Measurements from ENCODE around the gene ANKS1A. TPM values are rescaled to one million over a fixed set of nuclear protein-coding genes. Genes with fewer than 3 reads are reported as not detected.

Gene ANKS1A
- total RNA-seq, 1 experiment from 2014 or later: 14.0 TPM

DNA sequence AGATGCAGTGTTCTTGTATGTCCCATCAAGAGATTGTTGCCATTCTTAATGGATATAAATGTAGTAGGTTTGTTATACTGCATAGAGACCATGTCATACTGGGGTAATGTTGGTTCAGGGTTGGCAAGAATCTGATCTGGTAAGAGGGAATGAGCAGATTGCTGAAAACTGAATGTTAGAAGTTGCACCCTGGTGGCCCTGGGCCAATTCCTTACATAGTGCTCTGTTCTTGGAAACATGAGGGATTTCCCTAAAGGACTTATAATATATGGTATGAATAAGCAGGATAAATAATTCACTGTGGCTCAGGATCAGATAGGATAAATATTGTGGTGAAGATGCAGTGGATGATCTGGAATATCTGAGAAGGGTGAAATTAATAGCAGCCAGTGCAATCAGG is 70.2 kb downstream of the ANKS1A start:
- no TSS peak for BruUV-seq (replicated peaks)
- Mint-ChIP-seq H3K4me1 (ENCODE audit: insufficient read depth, unreplicated experiment) (peaks cover under 1% of the 10 kb centered on the region), H3K27me3 (ENCODE audit: insufficient read depth, unreplicated experiment) (no peaks in the 10 kb centered on the region), H3K4me3 (ENCODE audit: unreplicated experiment) (no peak overlapping the region), H3K36me3 (ENCODE audit: insufficient read depth, unreplicated experiment) (no peaks in the 10 kb centered on the region), H3K27ac (ENCODE audit: low read depth, unreplicated experiment) (no peak overlapping the region), H3K9me3 (ENCODE audit: unreplicated experiment) (no peaks in the 10 kb centered on the region)
- DNase-seq (ENCODE audit: unreplicated experiment): no peak
- intact Hi-C loops (cut with micrococcal nuclease): no loop called here
- ChIA-PET POLR2A (no interaction called here), CTCF (no interaction called here)
- TF ChIP-seq, protein P1, sequence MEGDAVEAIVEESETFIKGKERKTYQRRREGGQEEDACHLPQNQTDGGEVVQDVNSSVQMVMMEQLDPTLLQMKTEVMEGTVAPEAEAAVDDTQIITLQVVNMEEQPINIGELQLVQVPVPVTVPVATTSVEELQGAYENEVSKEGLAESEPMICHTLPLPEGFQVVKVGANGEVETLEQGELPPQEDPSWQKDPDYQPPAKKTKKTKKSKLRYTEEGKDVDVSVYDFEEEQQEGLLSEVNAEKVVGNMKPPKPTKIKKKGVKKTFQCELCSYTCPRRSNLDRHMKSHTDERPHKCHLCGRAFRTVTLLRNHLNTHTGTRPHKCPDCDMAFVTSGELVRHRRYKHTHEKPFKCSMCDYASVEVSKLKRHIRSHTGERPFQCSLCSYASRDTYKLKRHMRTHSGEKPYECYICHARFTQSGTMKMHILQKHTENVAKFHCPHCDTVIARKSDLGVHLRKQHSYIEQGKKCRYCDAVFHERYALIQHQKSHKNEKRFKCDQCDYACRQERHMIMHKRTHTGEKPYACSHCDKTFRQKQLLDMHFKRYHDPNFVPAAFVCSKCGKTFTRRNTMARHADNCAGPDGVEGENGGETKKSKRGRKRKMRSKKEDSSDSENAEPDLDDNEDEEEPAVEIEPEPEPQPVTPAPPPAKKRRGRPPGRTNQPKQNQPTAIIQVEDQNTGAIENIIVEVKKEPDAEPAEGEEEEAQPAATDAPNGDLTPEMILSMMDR (IDR thresholded peaks at IDR 0.05; ENCODE audit: unreplicated experiment): no peak

DNA sequence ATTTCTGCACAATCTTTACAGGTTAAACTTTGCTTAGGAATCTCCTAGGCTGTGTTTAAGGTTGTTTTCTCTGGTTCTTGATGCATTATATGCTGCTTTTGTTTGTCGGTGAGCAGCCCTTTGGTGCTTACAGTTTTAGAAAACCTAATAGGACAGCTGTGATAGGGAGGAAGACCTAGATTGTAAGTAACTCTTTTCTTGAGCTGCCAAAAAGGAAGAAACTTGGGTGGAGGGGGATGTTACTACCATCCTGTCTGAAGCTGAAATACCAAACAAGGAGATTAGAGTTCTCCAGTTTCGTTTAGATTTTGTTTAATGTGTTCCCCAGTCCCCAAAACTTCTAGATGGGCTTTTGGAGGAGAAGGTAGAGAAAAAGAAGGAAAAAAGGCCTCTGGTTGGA is 72.0 kb downstream of the ANKS1A start:
- TF ChIP-seq, protein P1 (IDR thresholded peaks at IDR 0.05; ENCODE audit: unreplicated experiment): no peak
- ChIA-PET CTCF (interaction anchor here (0.6 kb wide), 1 partner anchor 41 kb away, joined by 3 read pairs; no protein-coding TSS in a partner anchor), POLR2A (interaction anchor here (0.6 to 1.9 kb wide), 4 partner anchors 9 to 119 kb away, joined by 3 to 8 read pairs (median 4); partner anchors contain the start of gene TAF11)
- peaks cover 9% of the 10 kb centered on the region for H3K4me1 Mint-ChIP-seq (ENCODE audit: insufficient read depth, unreplicated experiment)
- intact Hi-C loops (cut with micrococcal nuclease): no loop called here
- no TSS peak for BruUV-seq (replicated peaks)
- H3K9me3 Mint-ChIP-seq (ENCODE audit: unreplicated experiment): no peaks in the 10 kb centered on the region
- no peak for DNase-seq (ENCODE audit: unreplicated experiment)
- H3K27me3 Mint-ChIP-seq (ENCODE audit: insufficient read depth, unreplicated experiment): no peaks in the 10 kb centered on the region
- H3K36me3 Mint-ChIP-seq (ENCODE audit: insufficient read depth, unreplicated experiment): no peaks in the 10 kb centered on the region
- no peak overlapping the region for H3K4me3 Mint-ChIP-seq (ENCODE audit: unreplicated experiment)
- no peak overlapping the region for H3K27ac Mint-ChIP-seq (ENCODE audit: low read depth, unreplicated experiment)

DNA sequence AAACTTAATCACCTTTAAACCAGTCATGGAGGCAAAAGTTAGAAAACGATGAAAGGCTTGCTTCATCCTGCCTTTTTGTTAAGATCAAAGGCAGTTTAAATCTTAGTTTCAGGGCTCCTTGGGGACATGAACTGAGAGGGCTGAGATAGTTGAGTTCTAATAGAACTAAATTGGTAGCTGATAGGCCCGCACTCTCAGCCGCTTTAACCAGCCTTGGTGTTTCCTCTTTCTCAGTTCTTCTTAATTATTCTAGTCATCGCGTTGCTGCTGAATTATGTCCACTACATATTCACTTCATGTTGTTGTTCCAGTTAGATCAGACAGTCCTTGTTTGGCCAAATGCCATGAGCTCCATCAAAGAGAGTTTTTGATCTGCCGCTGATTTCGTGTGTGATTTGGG is 72.5 kb downstream of the ANKS1A start:
- intact Hi-C loops (cut with micrococcal nuclease): no loop called here
- Mint-ChIP-seq H3K4me1 (ENCODE audit: insufficient read depth, unreplicated experiment) (peaks cover 9% of the 10 kb centered on the region), H3K27me3 (ENCODE audit: insufficient read depth, unreplicated experiment) (no peaks in the 10 kb centered on the region), H3K36me3 (ENCODE audit: insufficient read depth, unreplicated experiment) (no peaks in the 10 kb centered on the region), H3K4me3 (ENCODE audit: unreplicated experiment) (no peak overlapping the region), H3K27ac (ENCODE audit: low read depth, unreplicated experiment) (no peak overlapping the region), H3K9me3 (ENCODE audit: unreplicated experiment) (no peaks in the 10 kb centered on the region)
- ChIA-PET CTCF (interaction anchor here (0.6 kb wide), 2 partner anchors 41 to 1740 kb away, joined by 3 read pairs; no protein-coding TSS in a partner anchor), POLR2A (interaction anchor here (1.0 to 1.9 kb wide), 2 partner anchors 10 to 74 kb away, joined by 3 to 8 read pairs; partner anchors contain the start of gene TAF11)
- no TSS peak for BruUV-seq (replicated peaks)
- no peak for DNase-seq (ENCODE audit: unreplicated experiment)
- TF ChIP-seq, protein P1 (IDR thresholded peaks at IDR 0.05; ENCODE audit: unreplicated experiment): no peak

DNA sequence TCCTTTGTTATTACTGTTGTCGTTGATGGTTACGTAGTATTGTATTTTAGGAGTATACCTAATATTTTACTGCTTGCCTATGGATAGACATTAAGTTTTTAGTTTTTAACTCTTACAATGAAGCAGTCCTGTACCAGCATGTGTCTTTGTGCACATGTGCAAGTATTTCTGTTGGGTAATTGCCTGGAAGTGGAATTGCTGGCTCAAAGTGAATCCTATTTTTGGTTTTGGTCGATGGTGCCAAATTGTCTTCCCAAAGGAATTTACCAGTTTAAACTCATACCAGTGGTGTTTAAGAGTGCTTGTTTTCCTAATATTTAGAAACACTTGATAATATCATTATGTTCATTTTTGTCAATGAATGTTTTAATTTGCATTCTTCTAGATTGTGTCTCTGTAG is 75.5 kb downstream of the ANKS1A start:
- ChIA-PET POLR2A (no interaction called here), CTCF (no interaction called here)
- TF ChIP-seq, protein P1 (IDR thresholded peaks at IDR 0.05; ENCODE audit: unreplicated experiment): no peak
- H3K27ac Mint-ChIP-seq (ENCODE audit: low read depth, unreplicated experiment): no peak overlapping the region
- H3K27me3 Mint-ChIP-seq (ENCODE audit: insufficient read depth, unreplicated experiment): no peaks in the 10 kb centered on the region
- no peak overlapping the region for H3K4me3 Mint-ChIP-seq (ENCODE audit: unreplicated experiment)
- intact Hi-C loops (cut with micrococcal nuclease): no loop called here
- H3K36me3 Mint-ChIP-seq (ENCODE audit: insufficient read depth, unreplicated experiment): no peaks in the 10 kb centered on the region
- no peaks in the 10 kb centered on the region for H3K9me3 Mint-ChIP-seq (ENCODE audit: unreplicated experiment)
- no peak for DNase-seq (ENCODE audit: unreplicated experiment)
- H3K4me1 Mint-ChIP-seq (ENCODE audit: insufficient read depth, unreplicated experiment): peaks cover 9% of the 10 kb centered on the region
- no TSS peak for BruUV-seq (replicated peaks)

All from MCF 10A (cell line).